Measurements from ENCODE around the gene RHBDD1.

Gene RHBDD1

DNA sequence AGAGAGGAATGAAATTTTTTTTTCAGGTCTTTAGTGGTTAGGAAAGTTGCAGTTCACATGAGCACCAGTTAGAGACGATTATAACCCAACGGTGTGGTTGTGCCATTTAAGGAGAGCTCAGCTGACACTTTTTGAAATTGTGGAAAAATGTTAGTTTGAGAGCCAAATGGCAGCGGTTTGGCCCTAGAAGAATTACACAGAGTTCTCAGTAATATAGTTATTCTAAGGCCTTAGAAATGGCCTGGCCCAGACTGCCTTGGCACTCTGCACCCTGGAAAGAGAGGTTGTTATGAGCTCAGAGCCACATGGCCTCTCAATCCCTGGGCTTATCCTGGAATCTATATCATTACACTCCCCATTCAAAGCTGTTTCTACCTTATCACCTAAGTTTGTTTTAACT lies 117.4 kb downstream of the RHBDD1 start:
- Mint-ChIP-seq H3K36me3 (ENCODE audit: low read depth) (peaks cover 16% of the 10 kb centered on the region), H3K27ac (no peak overlapping the region), H3K4me1 (no peaks in the 10 kb centered on the region), H3K27me3 (ENCODE audit: low read depth) (no peaks in the 10 kb centered on the region), H3K4me3 (no peak overlapping the region), H3K9me3 (peaks cover 16% of the 10 kb centered on the region)
- TF ChIP-seq, protein P1, sequence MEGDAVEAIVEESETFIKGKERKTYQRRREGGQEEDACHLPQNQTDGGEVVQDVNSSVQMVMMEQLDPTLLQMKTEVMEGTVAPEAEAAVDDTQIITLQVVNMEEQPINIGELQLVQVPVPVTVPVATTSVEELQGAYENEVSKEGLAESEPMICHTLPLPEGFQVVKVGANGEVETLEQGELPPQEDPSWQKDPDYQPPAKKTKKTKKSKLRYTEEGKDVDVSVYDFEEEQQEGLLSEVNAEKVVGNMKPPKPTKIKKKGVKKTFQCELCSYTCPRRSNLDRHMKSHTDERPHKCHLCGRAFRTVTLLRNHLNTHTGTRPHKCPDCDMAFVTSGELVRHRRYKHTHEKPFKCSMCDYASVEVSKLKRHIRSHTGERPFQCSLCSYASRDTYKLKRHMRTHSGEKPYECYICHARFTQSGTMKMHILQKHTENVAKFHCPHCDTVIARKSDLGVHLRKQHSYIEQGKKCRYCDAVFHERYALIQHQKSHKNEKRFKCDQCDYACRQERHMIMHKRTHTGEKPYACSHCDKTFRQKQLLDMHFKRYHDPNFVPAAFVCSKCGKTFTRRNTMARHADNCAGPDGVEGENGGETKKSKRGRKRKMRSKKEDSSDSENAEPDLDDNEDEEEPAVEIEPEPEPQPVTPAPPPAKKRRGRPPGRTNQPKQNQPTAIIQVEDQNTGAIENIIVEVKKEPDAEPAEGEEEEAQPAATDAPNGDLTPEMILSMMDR (IDR thresholded peaks at IDR 0.05; ENCODE audit: unreplicated experiment in 3 of 3): no peak

DNA sequence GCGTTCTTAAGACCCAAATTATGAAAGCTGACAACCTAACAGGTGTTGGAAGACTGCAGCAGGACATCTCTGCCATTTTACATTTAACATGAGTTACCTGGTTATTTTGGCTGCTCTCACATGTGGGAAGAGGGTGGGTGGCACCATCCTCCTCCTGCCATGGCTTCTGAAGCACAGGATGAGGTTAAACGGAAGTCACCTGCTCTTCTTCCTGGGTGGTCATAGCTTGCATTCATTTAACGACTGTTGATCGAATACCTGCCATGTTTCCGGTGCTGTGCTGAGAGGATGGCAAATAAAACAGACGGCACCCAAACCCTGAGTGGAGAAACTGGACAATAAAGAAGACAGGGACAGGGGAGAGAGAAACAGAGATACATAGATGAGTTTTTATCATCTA lies 118.0 kb downstream of the RHBDD1 start:
- TF ChIP-seq, protein P1 (IDR thresholded peaks at IDR 0.05; ENCODE audit: unreplicated experiment in 3 of 3): no peak
- no peaks in the 10 kb centered on the region for H3K4me1 Mint-ChIP-seq
- H3K27ac Mint-ChIP-seq: no peak overlapping the region
- no peak overlapping the region for H3K4me3 Mint-ChIP-seq
- H3K27me3 Mint-ChIP-seq (ENCODE audit: low read depth): no peaks in the 10 kb centered on the region
- H3K36me3 Mint-ChIP-seq (ENCODE audit: low read depth): peaks cover 19% of the 10 kb centered on the region
- H3K9me3 Mint-ChIP-seq: peaks cover 22% of the 10 kb centered on the region

DNA sequence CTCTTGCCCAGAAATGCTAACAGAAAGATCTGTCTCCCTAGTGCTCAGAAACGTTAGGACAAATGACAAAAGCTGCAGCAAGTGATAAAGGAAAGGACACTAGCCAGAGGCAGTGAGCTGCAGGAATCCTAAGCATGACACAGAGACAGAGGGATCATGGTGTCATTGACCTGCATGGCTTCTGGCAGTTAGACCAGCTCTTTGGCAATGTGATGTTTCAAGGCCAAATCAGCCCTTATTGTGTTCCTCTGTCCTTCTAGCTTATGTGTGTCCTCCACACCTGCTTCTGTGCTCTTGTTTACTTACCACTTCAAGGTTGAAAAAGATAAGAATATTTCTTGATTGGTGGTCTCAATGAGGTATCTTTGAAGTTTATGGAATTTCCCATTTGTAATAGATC lies 120.8 kb downstream of the RHBDD1 start:
- Mint-ChIP-seq H3K9me3 (peaks cover 30% of the 10 kb centered on the region), H3K27ac (no peak overlapping the region), H3K36me3 (ENCODE audit: low read depth) (peaks cover 24% of the 10 kb centered on the region), H3K4me3 (no peak overlapping the region), H3K27me3 (ENCODE audit: low read depth) (no peaks in the 10 kb centered on the region), H3K4me1 (no peaks in the 10 kb centered on the region)
- TF ChIP-seq, protein P1 (IDR thresholded peaks at IDR 0.05; ENCODE audit: unreplicated experiment in 3 of 3): no peak

DNA sequence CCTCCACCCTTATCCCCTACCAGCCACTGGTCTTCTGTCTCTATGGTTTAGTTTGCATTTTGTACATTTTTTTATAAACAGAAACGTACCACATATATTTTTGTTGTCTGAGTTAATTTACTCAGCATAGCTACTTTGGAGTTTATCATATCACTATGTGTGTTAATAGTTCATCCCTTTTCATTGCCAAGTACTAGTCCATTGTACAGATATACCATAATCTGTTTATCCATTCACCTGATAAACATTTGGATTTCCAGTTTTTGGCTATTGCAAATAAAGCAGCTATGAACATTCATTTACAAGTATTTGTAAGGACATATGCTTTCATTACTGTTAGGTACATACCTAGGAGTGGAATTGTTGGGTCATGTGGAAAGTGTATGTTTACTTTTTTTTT lies 123.6 kb downstream of the RHBDD1 start:
- Mint-ChIP-seq H3K9me3 (peaks cover 30% of the 10 kb centered on the region), H3K4me3 (no peak overlapping the region), H3K4me1 (no peaks in the 10 kb centered on the region), H3K27ac (no peak overlapping the region), H3K27me3 (ENCODE audit: low read depth) (no peaks in the 10 kb centered on the region), H3K36me3 (ENCODE audit: low read depth) (peaks cover 24% of the 10 kb centered on the region)
- TF ChIP-seq, protein P1 (IDR thresholded peaks at IDR 0.05; ENCODE audit: unreplicated experiment in 3 of 3): no peak

DNA sequence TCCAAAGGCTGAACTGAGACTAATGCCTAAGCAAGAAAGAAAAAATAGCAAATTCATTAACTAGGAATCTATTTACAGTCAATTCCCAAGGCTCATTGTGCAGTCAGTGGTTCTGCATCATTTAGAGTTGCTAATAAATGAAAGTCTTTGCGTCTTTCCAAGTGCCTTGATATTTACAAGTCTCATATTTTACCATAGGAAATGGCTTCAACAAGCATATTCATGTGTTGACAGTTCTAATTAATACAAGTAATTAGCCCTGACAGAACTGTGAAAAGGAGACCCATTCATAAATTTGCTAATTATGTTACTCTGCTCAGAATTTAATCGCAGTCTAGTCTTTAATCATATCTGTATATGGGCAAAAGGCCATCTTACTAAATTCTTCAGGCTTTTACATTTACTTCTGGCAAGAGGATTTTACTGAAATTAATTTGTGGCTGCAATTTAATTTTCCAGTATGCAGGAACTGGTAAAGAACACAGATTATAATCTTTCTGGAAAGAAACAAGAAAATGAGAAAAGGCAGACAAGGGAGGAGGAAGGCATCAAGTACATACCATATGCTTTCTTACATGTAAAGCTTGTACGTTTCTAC lies 126.4 kb downstream of the RHBDD1 start:
- no peak overlapping the region for H3K27ac Mint-ChIP-seq
- H3K4me1 Mint-ChIP-seq: no peaks in the 10 kb centered on the region
- TF ChIP-seq, protein P1 (IDR thresholded peaks at IDR 0.05; ENCODE audit: unreplicated experiment in 3 of 3): no peak
- no peaks in the 10 kb centered on the region for H3K27me3 Mint-ChIP-seq (ENCODE audit: low read depth)
- H3K9me3 Mint-ChIP-seq: peaks cover 22% of the 10 kb centered on the region
- H3K4me3 Mint-ChIP-seq: no peak overlapping the region
- H3K36me3 Mint-ChIP-seq (ENCODE audit: low read depth): peaks cover 20% of the 10 kb centered on the region

DNA sequence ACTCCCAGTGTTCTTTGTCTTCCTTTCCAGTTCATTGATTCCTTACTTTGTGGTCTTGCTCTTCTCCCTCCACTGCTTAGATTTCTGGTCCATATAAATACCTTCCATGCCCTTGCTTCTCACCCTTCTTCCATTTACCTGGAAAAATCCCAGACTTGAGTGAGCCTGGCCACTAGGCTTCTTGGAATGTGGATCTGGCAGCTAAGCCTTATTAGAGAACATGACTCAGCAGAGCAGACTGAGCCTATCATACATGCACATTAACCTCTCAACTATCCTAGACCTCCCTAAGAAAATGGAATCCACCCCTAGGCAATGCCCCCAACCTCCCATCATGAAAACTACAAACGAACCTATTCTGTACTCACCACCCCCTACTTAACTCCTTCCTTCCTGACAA lies 127.7 kb downstream of the RHBDD1 start:
- TF ChIP-seq, protein P1 (IDR thresholded peaks at IDR 0.05; ENCODE audit: unreplicated experiment in 3 of 3): no peak
- H3K9me3 Mint-ChIP-seq: peaks cover 11% of the 10 kb centered on the region
- no peaks in the 10 kb centered on the region for H3K27me3 Mint-ChIP-seq (ENCODE audit: low read depth)
- H3K4me3 Mint-ChIP-seq: no peak overlapping the region
- no peaks in the 10 kb centered on the region for H3K4me1 Mint-ChIP-seq
- no peak overlapping the region for H3K27ac Mint-ChIP-seq
- H3K36me3 Mint-ChIP-seq (ENCODE audit: low read depth): peaks cover 11% of the 10 kb centered on the region

All from nephron (organoid).